Limb (tissue), 2 donors: ENCODE results near the gene CACNG4.

Source experiments
- DNase-seq, 2 donors: peaks; one replicate each; pipeline ENCODE4 v3.0.0-alpha.2; 2016; ENCODE audit errors: extremely low spot score in 2 of 2

CACNG4 gene

GRCh38 chr17:67058036-67058435 lies 93.5 kb downstream of the CACNG4 start:
- no peak for DNase-seq

- DNase-seq, result no peak
Measured at GRCh38 chr17:67059372-67059771, 94.9 kb downstream of the CACNG4 start.

- no peak for DNase-seq
Measured at GRCh38 chr17:67063141-67063540, 98.6 kb downstream of the CACNG4 start.

- DNase-seq, result no peak
Measured at GRCh38 chr17:67066717-67067116, 102.2 kb downstream of the CACNG4 start.

- no peak for DNase-seq
Measured at GRCh38 chr17:67067571-67068482, 103.3 kb downstream of the CACNG4 start.

GRCh38 chr17:67068999-67069398 lies 104.5 kb downstream of the CACNG4 start:
- no peak for DNase-seq

GRCh38 chr17:67069603-67070136 lies 105.2 kb downstream of the CACNG4 start:
- DNase-seq, result no peak

GRCh38 chr17:67071595-67071994 lies 107.1 kb downstream of the CACNG4 start:
- DNase-seq, result no peak

- DNase-seq, result no peak
Measured at GRCh38 chr17:67072885-67073284, 108.4 kb downstream of the CACNG4 start.

- no peak for DNase-seq
Measured at GRCh38 chr17:67074781-67075180, 110.3 kb downstream of the CACNG4 start.

- DNase-seq, result no peak
Measured at GRCh38 chr17:67076290-67076689, 111.8 kb downstream of the CACNG4 start.

GRCh38 chr17:67078292-67078691 lies 113.8 kb downstream of the CACNG4 start:
- no peak for DNase-seq

GRCh38 chr17:67079491-67079890 lies 115.0 kb downstream of the CACNG4 start:
- no peak for DNase-seq

- DNase-seq, result no peak
Measured at GRCh38 chr17:67080804-67081203, 116.3 kb downstream of the CACNG4 start.

GRCh38 chr17:67082107-67082506 lies 117.6 kb downstream of the CACNG4 start:
- no peak for DNase-seq
